Stomach (tissue), 9 donors: ENCODE results near the gene SEC22A. TPM values are rescaled to one million over a fixed set of nuclear protein-coding genes. Genes with fewer than 3 reads are reported as not detected.
A peak's percentile ranks its signal among the peaks of the same experiment; 100 is the strongest.

ENCODE experiments used
- DNase-seq, 2 donors: peaks; one replicate each; pipeline versions ENCODE4 v3.0.0 to v3.0.0-alpha.2; 2013 to 2019
- H3K27ac ChIP-seq, 5 donors: fragments of 200-600 bp in 4 of 5; sonication (generic) in 4 of 5; one replicate each; pipeline ENCODE4 v1.5.1; 2013 to 2019; ENCODE audit warnings: mild to moderate bottlenecking in 1 of 5, moderate library complexity in 1 of 5
- H3K27me3 ChIP-seq, 3 donors: fragments of 200-600 bp; sonication (generic); one replicate each; pipeline ENCODE4 v1.5.1; 2017 to 2019; ENCODE audit warnings: mixed run types in 1 of 3
- H3K36me3 ChIP-seq, 4 donors: fragments of 200-600 bp; sonication (generic); 1 replicate in 3 of 4; 2 replicates in 1 of 4; pipeline ENCODE4 v1.5.1; 2016 to 2019
- H3K4me1 ChIP-seq, 4 donors: fragments of 200-600 bp; sonication (generic); one replicate each; pipeline ENCODE4 v1.5.1; 2016 to 2019
- H3K4me3 ChIP-seq, 4 donors: fragments of 200-600 bp; sonication (generic) in 3 of 4; one replicate each; pipeline ENCODE4 v1.5.1; 2016 to 2019; ENCODE audit warnings: mild to moderate bottlenecking in 1 of 4
- H3K9me3 ChIP-seq, 4 donors: fragments of 200-600 bp; sonication (generic); one replicate each; pipeline ENCODE4 v1.5.1; 2016 to 2019
- CTCF ChIP-seq, 7 experiments: fragments of 450-650 bp in 4 of 7; fragments of 200-600 bp in 3 of 7; sonication (generic) in 3 of 7; IDR thresholded peaks; one replicate each; pipeline ENCODE4 v1.5.1; 2016 to 2019; ENCODE audit warnings: antibody characterized with exemption in 7 of 7, control low read depth in 2 of 7, mild to moderate bottlenecking in 1 of 7
- EP300 ChIP-seq: sonication (generic); formaldehyde crosslinking; IDR thresholded peaks from one replicate; pipeline ENCODE4 v1.6.1; 2017; ENCODE audit warnings: antibody characterized with exemption
- POLR2A ChIP-seq, 4 donors: fragments of 450-650 bp; IDR thresholded peaks; one replicate each; pipeline ENCODE4 v1.6.1; 2016; ENCODE audit warnings: antibody characterized with exemption in 4 of 4, control low read depth in 2 of 4, mild to moderate bottlenecking in 1 of 4, moderate library complexity in 1 of 4
- POLR2AphosphoS5 ChIP-seq, 3 donors: sonication (generic); formaldehyde crosslinking; IDR thresholded peaks; one replicate each; pipeline ENCODE4 v1.6.1; 2016; ENCODE audit warnings: antibody characterized with exemption in 3 of 3
- WGBS, 5 donors: extraction: QIAGEN DNeasy Blood & Tissue Kit in 3 of 5; methylation state at CpG; one replicate each; pipeline versions ENCODE4 v1.1.5 to v1.1.7; 2013 to 2018; 5-methylcytosine and 5-hydroxymethylcytosine counted together
- intact Hi-C: fragments of 100-400 bp; cut with DNase I; formaldehyde crosslinking; loops from one replicate; pipeline ENCODE4 v1.15.1; 2023; ENCODE audit warnings: low total_unique reads
- polyA plus RNA-seq, 3 donors: library from polyadenylated mRNA; stranded (reverse); fragments of 200-250 nt; gene quantifications; one replicate each; pipeline ENCODE4 v1.2.3, GENCODE V29; 2013
- total RNA-seq, 5 donors: library from RNA; depleted of rRNA; stranded (reverse); fragments of >200 nt; gene quantifications; one replicate each; pipeline versions ENCODE4 v1.1.0 to v1.2.3, GENCODE V29; 2014 to 2016
- donor health status: healthy with polysubstance abuse.
- donor health status: Bipolar disorder and iron deficiency.
- donor health status: healthy.

Gene SEC22A
- total and polyA plus RNA-seq, 8 donors, result 1.6 to 26.6 (median 6.7) TPM; not detected in 1

DNA sequence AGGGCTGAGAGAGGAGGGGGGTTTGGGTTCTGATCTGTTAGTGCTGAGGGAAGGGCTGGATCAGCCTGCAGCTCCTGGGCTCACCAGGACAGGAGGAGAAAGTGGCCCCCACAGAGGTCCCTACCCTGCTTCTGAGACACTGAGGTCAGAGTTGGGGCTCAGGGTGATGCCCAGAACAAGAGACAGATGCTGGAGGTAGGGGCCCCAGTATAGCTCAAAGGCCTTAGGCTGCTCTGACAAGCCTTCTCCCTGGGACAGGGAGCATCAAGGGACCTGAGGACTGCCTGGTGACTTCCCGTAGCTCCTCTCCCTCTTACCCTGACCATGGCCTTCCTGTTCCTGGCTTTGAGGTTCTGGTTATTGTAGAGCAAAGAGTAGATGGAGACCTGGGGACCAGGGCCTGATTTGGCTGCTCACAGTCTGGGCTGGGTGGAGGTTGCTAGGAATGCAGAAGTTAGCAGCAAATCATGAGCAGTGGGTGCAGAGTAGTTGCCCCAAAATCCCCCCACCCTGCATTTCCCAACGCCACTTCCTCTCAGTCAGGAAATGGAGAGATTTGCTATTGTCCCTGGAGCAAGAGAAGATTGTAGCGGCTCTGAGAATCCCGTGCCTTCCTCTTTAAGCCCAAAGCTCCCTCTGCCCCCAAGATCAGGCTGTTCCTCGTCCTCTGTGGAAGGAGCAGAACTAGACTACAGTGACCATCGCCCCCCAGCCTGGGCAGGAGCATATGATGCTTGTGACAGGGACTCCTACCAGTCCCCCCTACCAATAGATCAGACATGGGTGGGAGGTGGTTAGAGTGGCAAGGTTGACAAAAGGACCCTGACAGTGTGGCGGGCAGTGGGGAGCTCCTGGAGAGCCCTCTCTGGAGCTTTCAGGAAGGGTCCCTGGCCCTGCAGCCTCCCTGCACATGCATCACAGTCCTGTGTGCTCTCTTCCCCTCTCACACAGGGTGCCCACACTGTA lies 47.4 kb upstream of the SEC22A start:
- Histone ChIP-seq H3K27me3 (no peaks in the 10 kb centered on the region), H3K4me3 (no peak overlapping the region), H3K4me1 (peaks cover 40 to 57% (median 48%) of the 10 kb centered on the region in 4 donors), H3K27ac (peak overlapping the region; percentile 20 to 80 (median 30)), H3K36me3 (peaks cover 22 to 88% (median 73%) of the 10 kb centered on the region in 4 donors), H3K9me3 (no peaks in the 10 kb centered on the region)
- WGBS, 5 donors, result 82 to 93% (median 86%) methylated on average over 7 of the region's 7 CpGs
- no peak for TF ChIP-seq CTCF (IDR thresholded peaks at IDR 0.05)
- TF ChIP-seq POLR2A (IDR thresholded peaks at IDR 0.05), result no peak
- intact Hi-C loops, result no loop called here
- no peak for DNase-seq

DNA sequence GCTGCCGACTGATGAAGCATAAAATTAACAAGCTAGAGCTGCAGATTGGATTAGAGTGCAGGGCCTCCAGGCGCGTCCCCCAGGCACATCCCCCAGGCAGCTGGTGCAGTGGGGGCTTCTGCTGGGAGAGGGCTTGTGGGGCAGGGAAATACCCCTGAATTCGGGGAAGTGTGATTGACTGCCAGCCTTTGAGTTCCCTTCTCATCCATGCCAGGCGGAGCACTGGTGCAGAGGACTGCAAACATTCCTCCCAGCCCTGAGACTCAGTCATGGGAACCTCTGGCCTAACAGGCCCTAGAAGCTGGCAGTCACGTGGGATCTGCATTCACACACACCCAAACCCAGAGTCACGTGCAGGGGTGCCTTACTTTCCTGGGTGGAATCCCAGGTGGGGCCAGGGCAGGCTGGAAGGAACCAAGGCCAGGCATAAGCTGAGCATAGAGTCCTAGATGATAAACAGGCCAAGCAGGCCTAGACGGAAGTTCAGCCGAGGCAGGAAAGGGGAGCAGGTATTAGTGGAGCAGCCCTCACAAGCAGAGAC lies 46.2 kb upstream of the SEC22A start:
- intact Hi-C loops, result no loop called here
- no peak for TF ChIP-seq POLR2A (IDR thresholded peaks at IDR 0.05)
- no peak for TF ChIP-seq EP300
- peak in 2 of 3 donors; percentile 64 to 82 for TF ChIP-seq POLR2AphosphoS5 (IDR thresholded peaks at IDR 0.05)
- TF ChIP-seq CTCF (IDR thresholded peaks at IDR 0.05), result no peak
- no peaks in the 10 kb centered on the region for H3K27me3 ChIP-seq
- WGBS, 5 donors, result 38 to 71% (median 42%) methylated on average over 7 to 9 of the region's 9 CpGs
- peak; percentile 80 to 89 for DNase-seq
- peak overlapping the region; percentile 65 to 87 (median 79) for H3K27ac ChIP-seq
- H3K4me3 ChIP-seq, result no peak overlapping the region
- peaks cover 11 to 87% (median 72%) of the 10 kb centered on the region in 4 donors for H3K36me3 ChIP-seq
- H3K4me1 ChIP-seq, result peaks cover 40 to 57% (median 49%) of the 10 kb centered on the region in 4 donors
- no peaks in the 10 kb centered on the region for H3K9me3 ChIP-seq

GRCh38 chr3:123156276-123156995 lies 45.3 kb upstream of the SEC22A start:
- peaks cover 9 to 87% (median 72%) of the 10 kb centered on the region in 4 donors for H3K36me3 ChIP-seq
- no peak for TF ChIP-seq EP300
- no peak for TF ChIP-seq POLR2A (IDR thresholded peaks at IDR 0.05)
- no peak for TF ChIP-seq CTCF (IDR thresholded peaks at IDR 0.05)
- no peak for TF ChIP-seq POLR2AphosphoS5 (IDR thresholded peaks at IDR 0.05)
- H3K4me1 ChIP-seq, result peaks cover 40 to 57% (median 49%) of the 10 kb centered on the region in 4 donors
- H3K27ac ChIP-seq, result peak overlapping the region; percentile 65 to 87 (median 79)
- H3K9me3 ChIP-seq, result no peaks in the 10 kb centered on the region
- H3K4me3 ChIP-seq, result no peak overlapping the region
- intact Hi-C loops, result no loop called here
- 78 to 90% (median 82%) methylated on average over 8 to 15 of the region's 15 CpGs for WGBS, 5 donors
- no peaks in the 10 kb centered on the region for H3K27me3 ChIP-seq
- no peak for DNase-seq

DNA sequence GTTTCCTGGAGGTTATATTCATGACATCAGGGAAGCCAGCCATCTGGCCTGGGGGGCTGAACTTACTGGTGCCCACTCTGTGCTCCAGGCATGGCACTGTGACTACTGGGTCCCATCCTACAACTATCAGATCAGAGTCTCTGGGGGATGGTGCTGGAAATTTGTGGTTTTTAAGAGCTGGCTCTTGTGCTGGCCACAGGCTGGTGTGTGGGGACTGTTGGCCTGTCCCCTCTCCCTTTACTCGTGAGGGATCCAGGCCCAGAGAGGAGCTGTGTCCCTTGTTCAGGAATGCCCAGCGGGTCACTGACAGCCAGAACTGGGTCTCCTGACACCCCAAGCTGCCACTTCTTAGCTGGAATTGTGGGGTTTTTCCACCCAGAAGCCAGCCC lies 44.5 kb upstream of the SEC22A start:
- Histone ChIP-seq H3K36me3 (peaks cover 13 to 87% (median 76%) of the 10 kb centered on the region in 4 donors), H3K27me3 (no peaks in the 10 kb centered on the region), H3K9me3 (no peaks in the 10 kb centered on the region), H3K27ac (peak overlapping the region; percentile 65 to 87 (median 79)), H3K4me1 (peaks cover 40 to 57% (median 49%) of the 10 kb centered on the region in 4 donors), H3K4me3 (no peak overlapping the region)
- no peak for TF ChIP-seq POLR2AphosphoS5 (IDR thresholded peaks at IDR 0.05)
- TF ChIP-seq EP300, result no peak
- no peak for TF ChIP-seq CTCF (IDR thresholded peaks at IDR 0.05)
- no peak for TF ChIP-seq POLR2A (IDR thresholded peaks at IDR 0.05)
- intact Hi-C loops, result no loop called here
- 23 to 68% (median 55%) methylated on average over 2 of the region's 2 CpGs for WGBS, 5 donors
- no peak for DNase-seq
